Astrocyte (in vitro differentiated cells and primary cell): ENCODE data around the gene IER2. TPM values are rescaled to one million over a fixed set of nuclear protein-coding genes. Genes with fewer than 3 reads are reported as not detected.
A peak's percentile ranks its signal among the peaks of the same experiment; 100 is the strongest.

ENCODE experiments used
- DNase-seq: peaks from one replicate; pipeline ENCODE4 v3.0.0-alpha.2; 2010; ENCODE audit warnings: low read depth
- FAIRE-seq: peaks from 2 replicates; lab custom pipeline; 2011; peaks lifted over from hg19 to GRCh38; lab: Jason Lieb, UNC
- H2AFZ ChIP-seq: 2 replicates; pipeline ENCODE4 v1.6.0; 2012; ENCODE audit warnings: low read depth, low read length, inconsistent platforms
- H3K27ac ChIP-seq: 2 replicates; pipeline ENCODE4 v1.5.1; 2011; ENCODE audit warnings: low read depth, low read length, inconsistent platforms
- H3K27me3 ChIP-seq: 2 replicates; pipeline ENCODE4 v1.6.0; 2011; ENCODE audit warnings: low read length, inconsistent platforms; ENCODE audit not compliant: insufficient read depth
- H3K36me3 ChIP-seq: 2 replicates; pipeline ENCODE4 v1.5.1; 2011; ENCODE audit warnings: low read length, inconsistent platforms; ENCODE audit not compliant: insufficient read depth
- H3K4me1 ChIP-seq: 2 replicates; pipeline ENCODE4 v1.5.1; 2011; ENCODE audit warnings: low read length, inconsistent platforms; ENCODE audit not compliant: insufficient read depth
- H3K4me2 ChIP-seq: 2 replicates; pipeline ENCODE4 v1.6.0; 2012; ENCODE audit warnings: low read length, inconsistent platforms
- H3K4me3 ChIP-seq: 2 replicates; pipeline ENCODE4 v1.5.1; 2011; ENCODE audit warnings: low read depth, mild to moderate bottlenecking, low read length, inconsistent platforms; ENCODE audit not compliant: insufficient read depth
- H3K79me2 ChIP-seq: 2 replicates; pipeline ENCODE4 v1.6.0; 2012; ENCODE audit warnings: mild to moderate bottlenecking, low read length, inconsistent platforms; ENCODE audit not compliant: insufficient read depth
- H3K9ac ChIP-seq: 2 replicates; pipeline ENCODE4 v1.6.0; 2012; ENCODE audit warnings: mild to moderate bottlenecking, low read length, inconsistent platforms
- H3K9me3 ChIP-seq: 2 replicates; pipeline ENCODE4 v1.5.1; 2012; ENCODE audit warnings: low read depth, mild to moderate bottlenecking, low read length, inconsistent platforms; ENCODE audit not compliant: insufficient read depth
- H4K20me1 ChIP-seq: 2 replicates; pipeline ENCODE4 v1.6.0; 2012; ENCODE audit warnings: low read length, inconsistent platforms; ENCODE audit not compliant: insufficient read depth
- H3K27ac Mint-ChIP-seq: one replicate; pipeline ENCODE4 v1.8.0; 2021; ENCODE audit warnings: mild to moderate bottlenecking, mixed read lengths; ENCODE audit not compliant: unreplicated experiment
- H3K27me3 Mint-ChIP-seq: one replicate; pipeline ENCODE4 v1.8.0; 2021; ENCODE audit warnings: low read depth, mixed read lengths; ENCODE audit not compliant: unreplicated experiment
- H3K36me3 Mint-ChIP-seq: one replicate; pipeline ENCODE4 v1.8.0; 2021; ENCODE audit warnings: low read depth, mixed read lengths; ENCODE audit not compliant: unreplicated experiment
- H3K4me1 Mint-ChIP-seq: one replicate; pipeline ENCODE4 v1.8.0; 2021; ENCODE audit warnings: low read depth, mixed read lengths; ENCODE audit not compliant: unreplicated experiment
- H3K4me3 Mint-ChIP-seq: one replicate; pipeline ENCODE4 v1.8.0; 2021; ENCODE audit warnings: mild to moderate bottlenecking, moderate library complexity, mixed read lengths; ENCODE audit not compliant: unreplicated experiment
- H3K9me3 Mint-ChIP-seq: one replicate; pipeline ENCODE4 v1.8.0; 2021; ENCODE audit warnings: mild to moderate bottlenecking, mixed read lengths; ENCODE audit not compliant: unreplicated experiment
- EZH2 ChIP-seq: IDR thresholded peaks from 2 replicates; pipeline ENCODE4 v1.6.1; 2012; ENCODE audit warnings: mild to moderate bottlenecking, low read length, inconsistent platforms; ENCODE audit not compliant: insufficient read depth
- total RNA-seq: library from RNA; stranded (reverse); gene quantifications from 2 replicates; pipeline ENCODE4 v1.2.1, GENCODE V29; 2021
- TF ChIP-seq, protein P1 (sequence below): IDR thresholded peaks from 2 replicates; pipeline ENCODE4 v1.5.1; 2011; ENCODE audit warnings: low read depth, mild to moderate bottlenecking, inconsistent platforms, low read length, moderate library complexity; ENCODE audit not compliant: insufficient read depth

Gene IER2
- total RNA-seq, 1 donor from 2014 or later: 71.3 TPM

DNA sequence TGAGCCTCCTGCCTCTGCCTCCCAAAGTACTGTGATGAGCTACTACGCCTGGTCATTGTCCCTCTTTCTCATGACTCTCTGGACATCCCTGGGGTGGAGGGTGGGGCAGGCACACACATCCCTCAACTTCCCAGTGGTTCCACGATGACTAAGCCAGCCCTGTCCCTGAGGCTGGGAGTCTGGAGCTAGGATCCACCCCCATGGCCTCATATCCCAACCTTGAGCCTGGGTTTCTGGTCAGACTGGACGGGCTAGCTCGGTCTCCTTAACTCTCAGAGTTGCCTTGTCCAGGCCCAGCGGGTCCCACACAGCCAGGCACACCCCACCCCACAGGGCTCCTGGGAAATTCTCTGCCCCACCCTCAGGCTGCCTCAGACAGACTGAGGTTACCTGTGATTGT, 19.6 kb downstream of the IER2 start:
- H3K36me3 ChIP-seq: no peaks in the 10 kb centered on the region
- H3K9ac ChIP-seq: no peak overlapping the region
- H2AFZ ChIP-seq: peak overlapping the region; percentile 19
- H3K27ac ChIP-seq: peak overlapping the region; percentile 42
- peaks cover 28% of the 10 kb centered on the region for H3K4me1 Mint-ChIP-seq
- H3K4me3 ChIP-seq: no peak overlapping the region
- H3K4me1 ChIP-seq: peaks cover 42% of the 10 kb centered on the region
- no peaks in the 10 kb centered on the region for H3K27me3 Mint-ChIP-seq
- H3K4me2 ChIP-seq: peak overlapping the region; percentile 36
- H3K4me3 Mint-ChIP-seq: peak overlapping the region; percentile 1
- DNase-seq (peak; percentile 48), FAIRE-seq (no peak)
- H3K36me3 Mint-ChIP-seq: no peaks in the 10 kb centered on the region
- peaks cover 2% of the 10 kb centered on the region for H3K79me2 ChIP-seq
- H3K27ac Mint-ChIP-seq: no peak overlapping the region
- TF ChIP-seq EZH2: no peak
- TF ChIP-seq, protein P1, sequence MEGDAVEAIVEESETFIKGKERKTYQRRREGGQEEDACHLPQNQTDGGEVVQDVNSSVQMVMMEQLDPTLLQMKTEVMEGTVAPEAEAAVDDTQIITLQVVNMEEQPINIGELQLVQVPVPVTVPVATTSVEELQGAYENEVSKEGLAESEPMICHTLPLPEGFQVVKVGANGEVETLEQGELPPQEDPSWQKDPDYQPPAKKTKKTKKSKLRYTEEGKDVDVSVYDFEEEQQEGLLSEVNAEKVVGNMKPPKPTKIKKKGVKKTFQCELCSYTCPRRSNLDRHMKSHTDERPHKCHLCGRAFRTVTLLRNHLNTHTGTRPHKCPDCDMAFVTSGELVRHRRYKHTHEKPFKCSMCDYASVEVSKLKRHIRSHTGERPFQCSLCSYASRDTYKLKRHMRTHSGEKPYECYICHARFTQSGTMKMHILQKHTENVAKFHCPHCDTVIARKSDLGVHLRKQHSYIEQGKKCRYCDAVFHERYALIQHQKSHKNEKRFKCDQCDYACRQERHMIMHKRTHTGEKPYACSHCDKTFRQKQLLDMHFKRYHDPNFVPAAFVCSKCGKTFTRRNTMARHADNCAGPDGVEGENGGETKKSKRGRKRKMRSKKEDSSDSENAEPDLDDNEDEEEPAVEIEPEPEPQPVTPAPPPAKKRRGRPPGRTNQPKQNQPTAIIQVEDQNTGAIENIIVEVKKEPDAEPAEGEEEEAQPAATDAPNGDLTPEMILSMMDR: no peak
- no peaks in the 10 kb centered on the region for H4K20me1 ChIP-seq
- H3K9me3 ChIP-seq: no peaks in the 10 kb centered on the region
- H3K9me3 Mint-ChIP-seq: no peaks in the 10 kb centered on the region
- no peaks in the 10 kb centered on the region for H3K27me3 ChIP-seq

DNA sequence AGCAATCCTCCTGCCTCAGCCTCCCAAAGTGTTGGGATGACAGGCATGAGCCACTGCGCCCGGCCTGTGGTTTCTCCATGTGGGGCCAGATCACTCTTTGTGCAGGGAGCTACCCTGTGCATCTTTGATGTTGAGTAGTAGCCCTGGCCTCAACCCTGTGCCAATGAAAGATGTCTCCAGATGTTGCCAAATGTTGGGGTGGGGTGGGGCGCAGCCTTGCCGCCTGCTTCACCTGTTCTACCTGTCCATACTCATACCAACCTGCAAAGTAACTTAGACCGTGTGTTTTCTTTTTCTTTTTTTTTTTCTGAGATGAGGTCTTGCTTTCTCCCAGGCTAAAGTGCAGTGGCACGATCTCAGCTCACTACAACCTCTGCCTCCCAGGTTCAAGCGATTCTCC, 20.9 kb downstream of the IER2 start:
- Histone ChIP-seq H3K4me3 (no peak overlapping the region), H2AFZ (no peak overlapping the region), H4K20me1 (no peaks in the 10 kb centered on the region), H3K4me2 (no peak overlapping the region), H3K36me3 (no peaks in the 10 kb centered on the region), H3K9me3 (no peaks in the 10 kb centered on the region), H3K9ac (no peak overlapping the region), H3K27me3 (no peaks in the 10 kb centered on the region), H3K4me1 (peaks cover 34% of the 10 kb centered on the region), H3K27ac (no peak overlapping the region), H3K79me2 (peaks cover 2% of the 10 kb centered on the region)
- DNase-seq (no peak), FAIRE-seq (no peak)
- H3K9me3 Mint-ChIP-seq: no peaks in the 10 kb centered on the region
- no peaks in the 10 kb centered on the region for H3K36me3 Mint-ChIP-seq
- TF ChIP-seq, protein P1: no peak
- peaks cover 25% of the 10 kb centered on the region for H3K4me1 Mint-ChIP-seq
- no peaks in the 10 kb centered on the region for H3K27me3 Mint-ChIP-seq
- no peak overlapping the region for H3K4me3 Mint-ChIP-seq
- H3K27ac Mint-ChIP-seq: no peak overlapping the region

DNA sequence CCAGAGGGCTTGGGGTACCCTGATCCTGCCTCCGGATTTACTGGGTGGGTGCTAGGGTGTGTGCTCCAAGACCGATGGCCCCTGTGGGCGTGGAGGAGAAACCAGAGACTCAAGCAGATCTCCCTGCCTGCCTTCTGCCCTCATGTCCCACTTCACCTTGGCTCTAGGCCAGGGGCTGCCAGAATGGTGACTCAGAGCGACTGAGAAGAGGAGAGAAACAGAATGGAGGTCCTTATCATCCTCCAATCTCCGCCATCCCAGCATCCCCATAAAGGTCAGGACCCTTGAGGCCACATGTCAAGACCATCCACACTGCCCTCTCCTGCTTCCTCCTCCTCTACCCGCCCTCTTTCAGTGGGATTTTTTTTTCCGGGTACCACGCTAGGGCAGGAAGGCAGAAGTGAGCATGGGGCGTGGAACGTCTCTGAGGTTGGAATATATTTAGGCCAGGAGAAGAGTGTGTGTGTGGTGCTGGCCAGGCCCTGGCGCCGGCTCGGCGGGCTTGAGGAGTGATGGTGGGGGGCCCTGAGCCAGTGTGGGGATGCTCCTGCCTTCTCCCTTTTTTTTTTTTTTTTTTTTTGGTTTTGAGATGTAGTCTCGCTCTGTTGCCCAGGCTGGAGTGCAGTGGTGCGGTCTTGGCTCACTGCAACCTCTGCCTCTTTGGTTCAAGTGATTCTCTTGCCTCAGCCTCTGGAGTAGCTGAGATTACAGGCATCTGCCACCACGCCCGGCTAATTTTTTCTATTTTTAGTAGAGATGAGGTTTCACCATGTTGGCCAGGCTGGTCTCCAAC, 22.3 kb downstream of the IER2 start:
- no peak overlapping the region for H3K4me3 ChIP-seq
- H3K27me3 Mint-ChIP-seq: no peaks in the 10 kb centered on the region
- TF ChIP-seq, protein P1: no peak
- no peak for TF ChIP-seq EZH2

More for the DNA sequence above, 22.3 kb downstream of the IER2 start:
- peak; percentile 79 for DNase-seq
- no peaks in the 10 kb centered on the region for H3K9me3 Mint-ChIP-seq
- H3K36me3 Mint-ChIP-seq: no peaks in the 10 kb centered on the region
- H3K9ac ChIP-seq: peak overlapping the region; percentile 23
- H3K79me2 ChIP-seq: peaks cover 2% of the 10 kb centered on the region
- H3K4me3 Mint-ChIP-seq: no peak overlapping the region
- peak overlapping the region; percentile 69 for H3K4me2 ChIP-seq
- peak; percentile 55 for FAIRE-seq
- peak overlapping the region; percentile 96 for H3K27ac Mint-ChIP-seq
- H2AFZ ChIP-seq: peak overlapping the region; percentile 75
- peak overlapping the region; percentile 61 for H3K27ac ChIP-seq
- no peaks in the 10 kb centered on the region for H3K9me3 ChIP-seq
- no peaks in the 10 kb centered on the region for H3K36me3 ChIP-seq
- H3K27me3 ChIP-seq: no peaks in the 10 kb centered on the region
- no peaks in the 10 kb centered on the region for H4K20me1 ChIP-seq
- H3K4me1 ChIP-seq: peaks cover 29% of the 10 kb centered on the region
- H3K4me1 Mint-ChIP-seq: peaks cover 18% of the 10 kb centered on the region
